Vagina (tissue), 2 donors: ENCODE results near the gene AK9.

Experiments
- CTCF ChIP-seq, 3 experiments: fragments of 450-650 bp in 2 of 3; fragments of 200-600 bp in 1 of 3; sonication (generic) in 1 of 3; IDR thresholded peaks; one replicate each; pipeline ENCODE4 v1.5.1; 2017 to 2019; ENCODE audit warnings: antibody characterized with exemption in 3 of 3, mild to moderate bottlenecking in 2 of 3, moderate library complexity in 2 of 3
- POLR2A ChIP-seq, 2 donors: fragments of 450-650 bp; IDR thresholded peaks; one replicate each; pipeline ENCODE4 v1.6.1; 2017; ENCODE audit warnings: antibody characterized with exemption in 2 of 2, mild to moderate bottlenecking in 2 of 2, moderate library complexity in 2 of 2

- TF ChIP-seq CTCF (IDR thresholded peaks at IDR 0.05) (no peak), POLR2A (IDR thresholded peaks at IDR 0.05) (no peak)
Measured at GRCh38 chr6:109515781-109516409, 175.1 kb downstream of the AK9 start.
